WTC11 (cell line): ENCODE measurements around the gene STEAP1. TPM values are rescaled to one million over a fixed set of nuclear protein-coding genes. Genes with fewer than 3 reads are reported as not detected.

Experiments used
- ATAC-seq: fragments of 200-7000 bp; cut with Tn5 transposase; 2 replicates; pipeline ENCODE4 v1.10.0; 2021; ENCODE audit warnings: mild to moderate bottlenecking, moderate library complexity
- CTCF ChIA-PET: fragments of 300-600 bp; sonication (Branson Sonifier 250); formaldehyde crosslinking; loops from one replicate; lab custom pipeline; 2021; ENCODE audit warnings: antibody characterized with exemption; lab: Charles Lee
- POLR2A ChIA-PET: fragments of 350-600 bp; sonication (Branson Sonifier 250); formaldehyde crosslinking; loops from one replicate; lab custom pipeline; 2021; ENCODE audit warnings: antibody characterized with exemption; lab: Charles Lee
- DNase-seq: peaks from one replicate; pipeline ENCODE4 v3.0.0; 2021; ENCODE audit warnings: low spot score
- H3K27ac Mint-ChIP-seq: 2 replicates; pipeline ENCODE4 v1.8.0; 2021; ENCODE audit warnings: mixed read lengths
- H3K27me3 Mint-ChIP-seq: 2 replicates; pipeline ENCODE4 v1.8.0; 2021; ENCODE audit warnings: low read depth, mild to moderate bottlenecking, moderate library complexity, mixed read lengths
- H3K36me3 Mint-ChIP-seq: 2 replicates; pipeline ENCODE4 v1.8.0; 2021; ENCODE audit warnings: mixed read lengths
- H3K4me1 Mint-ChIP-seq: 2 replicates; pipeline ENCODE4 v1.8.0; 2022; ENCODE audit warnings: mixed read lengths
- H3K4me3 Mint-ChIP-seq: 2 replicates; pipeline ENCODE4 v1.8.0; 2021; ENCODE audit warnings: mild to moderate bottlenecking, moderate library complexity, mixed read lengths
- H3K9me3 Mint-ChIP-seq: 2 replicates; pipeline ENCODE4 v1.8.0; 2021; ENCODE audit warnings: mixed read lengths
- AR ChIP-seq: fragments of 250-450 bp; sonication (Bioruptor Pico); IDR thresholded peaks from 2 replicates; pipeline ENCODE4 v1.9.0; 2021; ENCODE audit warnings: mild to moderate bottlenecking
- CREB1 ChIP-seq: sonication (generic); formaldehyde crosslinking; IDR thresholded peaks from 2 replicates; pipeline ENCODE4 v1.8.0; 2023; ENCODE audit warnings: mild to moderate bottlenecking, missing genetic modification reagents
- ESRRA ChIP-seq: sonication (generic); formaldehyde crosslinking; IDR thresholded peaks from 2 replicates; pipeline ENCODE4 v1.8.1; 2022; ENCODE audit warnings: mild to moderate bottlenecking, missing genetic modification reagents, borderline replicate concordance
- FOXP1 ChIP-seq: sonication (generic); formaldehyde crosslinking; IDR thresholded peaks from 2 replicates; pipeline ENCODE4 v1.8.0; 2022; ENCODE audit warnings: missing genetic modification reagents, mild to moderate bottlenecking, moderate library complexity, borderline replicate concordance
- IRF2 ChIP-seq: sonication (generic); formaldehyde crosslinking; IDR thresholded peaks from 2 replicates; pipeline ENCODE4 v1.8.0; 2022; ENCODE audit warnings: low read depth, missing genetic modification reagents, borderline replicate concordance
- MXD4 ChIP-seq: fragments of 250-450 bp; sonication (Bioruptor Pico); IDR thresholded peaks from 2 replicates; pipeline ENCODE4 v1.8.0; 2021; ENCODE audit warnings: mild to moderate bottlenecking, moderate library complexity, borderline replicate concordance
- NFATC4 ChIP-seq: fragments of 250-450 bp; sonication (Bioruptor Pico); IDR thresholded peaks from 2 replicates; pipeline ENCODE4 v1.9.0; 2021; ENCODE audit warnings: mild to moderate bottlenecking
- NR2C2 ChIP-seq: sonication (generic); formaldehyde crosslinking; IDR thresholded peaks from 2 replicates; pipeline ENCODE4 v1.8.0; 2022; ENCODE audit warnings: mild to moderate bottlenecking, missing genetic modification reagents
- NR3C1 ChIP-seq: sonication (generic); formaldehyde crosslinking; conservative IDR thresholded peaks from 2 replicates; pipeline ENCODE4 v1.8.1; 2023; ENCODE audit warnings: low read depth, mild to moderate bottlenecking, missing genetic modification reagents
- OVOL2 ChIP-seq: fragments of 250-450 bp; sonication (Bioruptor Pico); IDR thresholded peaks from 2 replicates; pipeline ENCODE4 v1.9.0; 2021; ENCODE audit warnings: mild to moderate bottlenecking, borderline replicate concordance
- SMAD4 ChIP-seq: sonication (generic); formaldehyde crosslinking; IDR thresholded peaks from 2 replicates; pipeline ENCODE4 v1.8.0; 2022; ENCODE audit warnings: mild to moderate bottlenecking, missing genetic modification reagents
- TEAD1 ChIP-seq: sonication (generic); formaldehyde crosslinking; IDR thresholded peaks from 2 replicates; pipeline ENCODE4 v1.8.0; 2022; ENCODE audit warnings: mild to moderate bottlenecking, missing genetic modification reagents
- ZNF138 ChIP-seq: sonication (generic); formaldehyde crosslinking; conservative IDR thresholded peaks from 2 replicates; pipeline ENCODE4 v1.8.1; 2022; ENCODE audit warnings: mild to moderate bottlenecking, moderate library complexity, missing genetic modification reagents
- total RNA-seq: library from RNA; stranded (reverse); gene quantifications from 3 replicates; pipeline ENCODE4 v1.2.3, GENCODE V29; 2021
- TF ChIP-seq, protein P1 (sequence below): sonication (generic); formaldehyde crosslinking; IDR thresholded peaks from 2 replicates; pipeline ENCODE4 v1.8.0; 2022; ENCODE audit warnings: missing genetic modification reagents
- TF ChIP-seq, protein P2 (sequence below): fragments of 250-450 bp; sonication (Bioruptor Pico); conservative IDR thresholded peaks from 2 replicates; pipeline ENCODE4 v1.9.0; 2021; ENCODE audit warnings: mild to moderate bottlenecking
- TF ChIP-seq, protein P3 (sequence below): sonication (generic); formaldehyde crosslinking; IDR thresholded peaks from 2 replicates; pipeline ENCODE4 v1.8.1; 2022; ENCODE audit warnings: mild to moderate bottlenecking, moderate library complexity, missing genetic modification reagents
- TF ChIP-seq, protein P4 (sequence below): sonication (generic); formaldehyde crosslinking; IDR thresholded peaks from 2 replicates; pipeline ENCODE4 v1.8.0; 2023; ENCODE audit warnings: mild to moderate bottlenecking, missing genetic modification reagents
- TF ChIP-seq, protein P5 (sequence below): sonication (generic); formaldehyde crosslinking; IDR thresholded peaks from 2 replicates; pipeline ENCODE4 v1.8.0; 2022; ENCODE audit warnings: mild to moderate bottlenecking, missing genetic modification reagents
- TF ChIP-seq, protein P6 (sequence below): sonication (generic); formaldehyde crosslinking; IDR thresholded peaks from 2 replicates; pipeline ENCODE4 v1.8.0; 2022; ENCODE audit warnings: mild to moderate bottlenecking, missing genetic modification reagents
- TF ChIP-seq, protein P7 (sequence below): fragments of 250-450 bp; sonication (Bioruptor Pico); IDR thresholded peaks from 2 replicates; pipeline ENCODE4 v1.9.0; 2021; ENCODE audit warnings: mild to moderate bottlenecking

The STEAP1 gene
- total RNA-seq, 1 experiment from 2014 or later: 2.4 TPM

- H3K4me1 Mint-ChIP-seq: no peaks in the 10 kb centered on the region
- TF ChIP-seq IRF2 (CRISPR knock-in tag): no peak
- TF ChIP-seq ESRRA (CRISPR knock-in tag): no peak
- TF ChIP-seq, protein P1, sequence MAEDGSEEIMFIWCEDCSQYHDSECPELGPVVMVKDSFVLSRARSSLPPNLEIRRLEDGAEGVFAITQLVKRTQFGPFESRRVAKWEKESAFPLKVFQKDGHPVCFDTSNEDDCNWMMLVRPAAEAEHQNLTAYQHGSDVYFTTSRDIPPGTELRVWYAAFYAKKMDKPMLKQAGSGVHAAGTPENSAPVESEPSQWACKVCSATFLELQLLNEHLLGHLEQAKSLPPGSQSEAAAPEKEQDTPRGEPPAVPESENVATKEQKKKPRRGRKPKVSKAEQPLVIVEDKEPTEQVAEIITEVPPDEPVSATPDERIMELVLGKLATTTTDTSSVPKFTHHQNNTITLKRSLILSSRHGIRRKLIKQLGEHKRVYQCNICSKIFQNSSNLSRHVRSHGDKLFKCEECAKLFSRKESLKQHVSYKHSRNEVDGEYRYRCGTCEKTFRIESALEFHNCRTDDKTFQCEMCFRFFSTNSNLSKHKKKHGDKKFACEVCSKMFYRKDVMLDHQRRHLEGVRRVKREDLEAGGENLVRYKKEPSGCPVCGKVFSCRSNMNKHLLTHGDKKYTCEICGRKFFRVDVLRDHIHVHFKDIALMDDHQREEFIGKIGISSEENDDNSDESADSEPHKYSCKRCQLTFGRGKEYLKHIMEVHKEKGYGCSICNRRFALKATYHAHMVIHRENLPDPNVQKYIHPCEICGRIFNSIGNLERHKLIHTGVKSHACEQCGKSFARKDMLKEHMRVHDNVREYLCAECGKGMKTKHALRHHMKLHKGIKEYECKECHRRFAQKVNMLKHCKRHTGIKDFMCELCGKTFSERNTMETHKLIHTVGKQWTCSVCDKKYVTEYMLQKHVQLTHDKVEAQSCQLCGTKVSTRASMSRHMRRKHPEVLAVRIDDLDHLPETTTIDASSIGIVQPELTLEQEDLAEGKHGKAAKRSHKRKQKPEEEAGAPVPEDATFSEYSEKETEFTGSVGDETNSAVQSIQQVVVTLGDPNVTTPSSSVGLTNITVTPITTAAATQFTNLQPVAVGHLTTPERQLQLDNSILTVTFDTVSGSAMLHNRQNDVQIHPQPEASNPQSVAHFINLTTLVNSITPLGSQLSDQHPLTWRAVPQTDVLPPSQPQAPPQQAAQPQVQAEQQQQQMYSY (CRISPR knock-in tag): no peak
- TF ChIP-seq, protein P2, sequence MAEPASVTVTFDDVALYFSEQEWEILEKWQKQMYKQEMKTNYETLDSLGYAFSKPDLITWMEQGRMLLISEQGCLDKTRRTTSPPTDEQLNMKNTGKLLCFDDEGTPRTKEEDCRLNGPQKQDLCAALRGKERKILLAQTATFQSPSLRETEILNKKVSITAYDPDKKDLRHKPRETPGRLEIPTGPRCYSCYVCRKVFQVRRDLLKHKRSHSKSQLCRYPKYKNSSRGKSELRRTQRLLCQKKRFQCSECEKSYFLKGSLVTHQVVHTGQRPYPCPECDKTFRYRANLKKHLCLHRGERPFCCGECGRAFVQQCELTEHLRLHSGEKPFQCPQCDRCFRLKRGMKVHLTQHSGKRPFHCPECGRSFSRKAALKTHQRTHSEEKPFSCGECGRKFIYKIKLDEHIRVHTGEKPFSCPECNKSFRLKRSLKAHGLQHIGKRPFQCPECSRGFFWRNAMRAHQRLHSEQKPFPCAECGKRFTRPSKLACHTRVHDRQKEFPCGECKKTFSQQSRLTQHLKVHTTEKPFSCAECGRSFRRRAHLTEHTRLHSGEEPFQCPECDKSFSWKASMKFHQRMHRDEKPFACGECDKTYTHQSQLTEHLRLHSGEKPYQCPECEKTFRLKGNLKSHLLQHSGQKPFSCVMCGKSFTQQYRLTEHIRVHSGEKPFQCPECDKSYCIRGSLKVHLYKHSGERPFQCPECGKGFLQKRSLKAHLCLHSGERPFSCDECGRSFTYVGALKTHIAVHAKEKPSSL (CRISPR knock-in tag): no peak
- TF ChIP-seq, protein P3, sequence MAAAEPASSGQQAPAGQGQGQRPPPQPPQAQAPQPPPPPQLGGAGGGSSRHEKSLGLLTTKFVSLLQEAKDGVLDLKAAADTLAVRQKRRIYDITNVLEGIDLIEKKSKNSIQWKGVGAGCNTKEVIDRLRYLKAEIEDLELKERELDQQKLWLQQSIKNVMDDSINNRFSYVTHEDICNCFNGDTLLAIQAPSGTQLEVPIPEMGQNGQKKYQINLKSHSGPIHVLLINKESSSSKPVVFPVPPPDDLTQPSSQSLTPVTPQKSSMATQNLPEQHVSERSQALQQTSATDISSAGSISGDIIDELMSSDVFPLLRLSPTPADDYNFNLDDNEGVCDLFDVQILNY (CRISPR knock-in tag): no peak
- TF ChIP-seq SMAD4 (CRISPR knock-in tag): no peak
- TF ChIP-seq, protein P4, sequence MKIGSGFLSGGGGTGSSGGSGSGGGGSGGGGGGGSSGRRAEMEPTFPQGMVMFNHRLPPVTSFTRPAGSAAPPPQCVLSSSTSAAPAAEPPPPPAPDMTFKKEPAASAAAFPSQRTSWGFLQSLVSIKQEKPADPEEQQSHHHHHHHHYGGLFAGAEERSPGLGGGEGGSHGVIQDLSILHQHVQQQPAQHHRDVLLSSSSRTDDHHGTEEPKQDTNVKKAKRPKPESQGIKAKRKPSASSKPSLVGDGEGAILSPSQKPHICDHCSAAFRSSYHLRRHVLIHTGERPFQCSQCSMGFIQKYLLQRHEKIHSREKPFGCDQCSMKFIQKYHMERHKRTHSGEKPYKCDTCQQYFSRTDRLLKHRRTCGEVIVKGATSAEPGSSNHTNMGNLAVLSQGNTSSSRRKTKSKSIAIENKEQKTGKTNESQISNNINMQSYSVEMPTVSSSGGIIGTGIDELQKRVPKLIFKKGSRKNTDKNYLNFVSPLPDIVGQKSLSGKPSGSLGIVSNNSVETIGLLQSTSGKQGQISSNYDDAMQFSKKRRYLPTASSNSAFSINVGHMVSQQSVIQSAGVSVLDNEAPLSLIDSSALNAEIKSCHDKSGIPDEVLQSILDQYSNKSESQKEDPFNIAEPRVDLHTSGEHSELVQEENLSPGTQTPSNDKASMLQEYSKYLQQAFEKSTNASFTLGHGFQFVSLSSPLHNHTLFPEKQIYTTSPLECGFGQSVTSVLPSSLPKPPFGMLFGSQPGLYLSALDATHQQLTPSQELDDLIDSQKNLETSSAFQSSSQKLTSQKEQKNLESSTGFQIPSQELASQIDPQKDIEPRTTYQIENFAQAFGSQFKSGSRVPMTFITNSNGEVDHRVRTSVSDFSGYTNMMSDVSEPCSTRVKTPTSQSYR (CRISPR knock-in tag): no peak
- TF ChIP-seq MXD4 (CRISPR knock-in tag): no peak
- no peak for TF ChIP-seq NR2C2 (CRISPR knock-in tag)
- TF ChIP-seq OVOL2: no peak
- no peak for TF ChIP-seq TEAD1 (CRISPR knock-in tag)
- TF ChIP-seq, protein P5, sequence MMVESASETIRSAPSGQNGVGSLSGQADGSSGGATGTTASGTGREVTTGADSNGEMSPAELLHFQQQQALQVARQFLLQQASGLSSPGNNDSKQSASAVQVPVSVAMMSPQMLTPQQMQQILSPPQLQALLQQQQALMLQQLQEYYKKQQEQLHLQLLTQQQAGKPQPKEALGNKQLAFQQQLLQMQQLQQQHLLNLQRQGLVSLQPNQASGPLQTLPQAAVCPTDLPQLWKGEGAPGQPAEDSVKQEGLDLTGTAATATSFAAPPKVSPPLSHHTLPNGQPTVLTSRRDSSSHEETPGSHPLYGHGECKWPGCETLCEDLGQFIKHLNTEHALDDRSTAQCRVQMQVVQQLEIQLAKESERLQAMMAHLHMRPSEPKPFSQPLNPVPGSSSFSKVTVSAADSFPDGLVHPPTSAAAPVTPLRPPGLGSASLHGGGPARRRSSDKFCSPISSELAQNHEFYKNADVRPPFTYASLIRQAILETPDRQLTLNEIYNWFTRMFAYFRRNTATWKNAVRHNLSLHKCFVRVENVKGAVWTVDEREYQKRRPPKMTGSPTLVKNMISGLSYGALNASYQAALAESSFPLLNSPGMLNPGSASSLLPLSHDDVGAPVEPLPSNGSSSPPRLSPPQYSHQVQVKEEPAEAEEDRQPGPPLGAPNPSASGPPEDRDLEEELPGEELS (CRISPR knock-in tag): no peak
- no peak for DNase-seq
- POLR2A ChIA-PET: no interaction called here
- CTCF ChIA-PET: no interaction called here
- H3K27ac Mint-ChIP-seq: no peak overlapping the region
- no peaks in the 10 kb centered on the region for H3K27me3 Mint-ChIP-seq
- no peak overlapping the region for H3K4me3 Mint-ChIP-seq
- no peak for ATAC-seq
- no peaks in the 10 kb centered on the region for H3K36me3 Mint-ChIP-seq
- 0 out of 2 replicates have a peak, but pooled peaks cover 3% of the 10 kb centered on the region for H3K9me3 Mint-ChIP-seq
Measured at GRCh38 chr7:90201500-90202195, 47.4 kb downstream of the STEAP1 start.

- H3K27me3 Mint-ChIP-seq: no peaks in the 10 kb centered on the region
- TF ChIP-seq NFATC4 (CRISPR knock-in tag) (no peak), ZNF138 (CRISPR knock-in tag) (no peak), AR (CRISPR knock-in tag) (no peak), NR3C1 (CRISPR knock-in tag) (no peak), CREB1 (CRISPR knock-in tag) (no peak), FOXP1 (CRISPR knock-in tag) (no peak)
- TF ChIP-seq, protein P6, sequence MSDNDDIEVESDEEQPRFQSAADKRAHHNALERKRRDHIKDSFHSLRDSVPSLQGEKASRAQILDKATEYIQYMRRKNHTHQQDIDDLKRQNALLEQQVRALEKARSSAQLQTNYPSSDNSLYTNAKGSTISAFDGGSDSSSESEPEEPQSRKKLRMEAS (CRISPR knock-in tag): no peak
- TF ChIP-seq, protein P7, sequence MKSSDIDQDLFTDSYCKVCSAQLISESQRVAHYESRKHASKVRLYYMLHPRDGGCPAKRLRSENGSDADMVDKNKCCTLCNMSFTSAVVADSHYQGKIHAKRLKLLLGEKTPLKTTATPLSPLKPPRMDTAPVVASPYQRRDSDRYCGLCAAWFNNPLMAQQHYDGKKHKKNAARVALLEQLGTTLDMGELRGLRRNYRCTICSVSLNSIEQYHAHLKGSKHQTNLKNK (CRISPR knock-in tag): no peak
Measured at GRCh38 chr7:90207956-90208355, 53.7 kb downstream of the STEAP1 start.

More at GRCh38 chr7:90207956-90208355, 53.7 kb downstream of the STEAP1 start:
- ATAC-seq (no peak), DNase-seq (no peak)
- POLR2A ChIA-PET: no interaction called here
- Mint-ChIP-seq H3K4me1 (peaks cover 10% of the 10 kb centered on the region), H3K4me3 (no peak overlapping the region), H3K27ac (no peak overlapping the region), H3K9me3 (0 out of 2 replicates have a peak, but pooled peaks cover 3% of the 10 kb centered on the region), H3K36me3 (no peaks in the 10 kb centered on the region)
- CTCF ChIA-PET: no interaction called here
